Epithelial cell of proximal tubule (primary cell): ENCODE measurements around the gene COL9A3. TPM values are rescaled to one million over a fixed set of nuclear protein-coding genes. Genes with fewer than 3 reads are reported as not detected.

Experiments used
- DNase-seq: peaks from one replicate; pipeline ENCODE4 v3.0.0-alpha.2; 2011; ENCODE audit warnings: low read depth
- H3K4me3 ChIP-seq: 2 replicates; pipeline ENCODE4 v1.5.1; 2011; ENCODE audit warnings: low read depth, mild to moderate bottlenecking, low read length
- total RNA-seq: library from RNA; depleted of rRNA; stranded (reverse); fragments of >200 nt; gene quantifications from 2 replicates; pipeline ENCODE4 v1.2.3, GENCODE V29; 2015
- TF ChIP-seq, protein P1 (sequence below): conservative IDR thresholded peaks from 2 replicates; pipeline ENCODE4 v1.5.1; 2012; ENCODE audit warnings: low read depth, mild to moderate bottlenecking, low read length

COL9A3 gene
- total RNA-seq, 1 donor from 2014 or later, result 2.8 TPM

DNA sequence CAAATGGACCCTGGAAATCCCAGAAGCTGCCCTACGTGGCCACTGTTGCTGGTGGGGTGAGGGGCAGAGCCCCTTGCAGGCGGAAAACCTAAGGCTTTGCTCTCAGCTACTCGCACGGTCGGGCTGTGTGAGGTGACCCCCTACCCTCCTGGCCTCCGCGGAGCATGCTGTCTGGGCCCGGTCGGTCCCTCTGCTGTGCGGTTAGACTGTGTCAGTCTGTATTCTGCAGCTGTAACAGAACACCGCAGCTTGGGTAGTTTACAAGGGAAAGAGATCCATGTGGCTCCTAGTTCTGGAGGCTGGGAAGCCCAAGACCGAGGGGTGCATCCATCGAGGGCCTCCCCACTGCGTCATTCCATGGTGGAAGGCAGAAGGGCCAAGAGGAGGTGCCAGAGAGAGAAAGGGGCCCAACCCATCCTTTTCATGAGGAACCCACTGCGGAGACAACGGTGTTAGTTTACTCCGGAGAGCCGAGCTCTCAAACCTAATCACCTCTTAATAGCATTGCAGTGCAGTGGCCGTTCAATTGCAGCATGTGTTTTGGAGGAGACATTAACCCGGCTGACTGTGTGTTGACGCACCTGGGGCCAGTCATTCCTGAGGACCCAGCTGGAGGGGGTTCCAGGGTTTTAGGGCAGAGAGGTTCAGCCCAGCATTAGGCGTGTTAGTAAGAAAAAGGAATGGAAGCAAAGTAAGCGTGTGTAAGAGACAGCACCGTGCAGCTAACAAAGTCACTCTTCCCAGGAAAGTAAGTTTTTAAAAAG, 18.3 kb downstream of the COL9A3 start:
- TF ChIP-seq, protein P1, sequence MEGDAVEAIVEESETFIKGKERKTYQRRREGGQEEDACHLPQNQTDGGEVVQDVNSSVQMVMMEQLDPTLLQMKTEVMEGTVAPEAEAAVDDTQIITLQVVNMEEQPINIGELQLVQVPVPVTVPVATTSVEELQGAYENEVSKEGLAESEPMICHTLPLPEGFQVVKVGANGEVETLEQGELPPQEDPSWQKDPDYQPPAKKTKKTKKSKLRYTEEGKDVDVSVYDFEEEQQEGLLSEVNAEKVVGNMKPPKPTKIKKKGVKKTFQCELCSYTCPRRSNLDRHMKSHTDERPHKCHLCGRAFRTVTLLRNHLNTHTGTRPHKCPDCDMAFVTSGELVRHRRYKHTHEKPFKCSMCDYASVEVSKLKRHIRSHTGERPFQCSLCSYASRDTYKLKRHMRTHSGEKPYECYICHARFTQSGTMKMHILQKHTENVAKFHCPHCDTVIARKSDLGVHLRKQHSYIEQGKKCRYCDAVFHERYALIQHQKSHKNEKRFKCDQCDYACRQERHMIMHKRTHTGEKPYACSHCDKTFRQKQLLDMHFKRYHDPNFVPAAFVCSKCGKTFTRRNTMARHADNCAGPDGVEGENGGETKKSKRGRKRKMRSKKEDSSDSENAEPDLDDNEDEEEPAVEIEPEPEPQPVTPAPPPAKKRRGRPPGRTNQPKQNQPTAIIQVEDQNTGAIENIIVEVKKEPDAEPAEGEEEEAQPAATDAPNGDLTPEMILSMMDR, result no peak
- no peak overlapping the region for H3K4me3 ChIP-seq
- no peak for DNase-seq

DNA sequence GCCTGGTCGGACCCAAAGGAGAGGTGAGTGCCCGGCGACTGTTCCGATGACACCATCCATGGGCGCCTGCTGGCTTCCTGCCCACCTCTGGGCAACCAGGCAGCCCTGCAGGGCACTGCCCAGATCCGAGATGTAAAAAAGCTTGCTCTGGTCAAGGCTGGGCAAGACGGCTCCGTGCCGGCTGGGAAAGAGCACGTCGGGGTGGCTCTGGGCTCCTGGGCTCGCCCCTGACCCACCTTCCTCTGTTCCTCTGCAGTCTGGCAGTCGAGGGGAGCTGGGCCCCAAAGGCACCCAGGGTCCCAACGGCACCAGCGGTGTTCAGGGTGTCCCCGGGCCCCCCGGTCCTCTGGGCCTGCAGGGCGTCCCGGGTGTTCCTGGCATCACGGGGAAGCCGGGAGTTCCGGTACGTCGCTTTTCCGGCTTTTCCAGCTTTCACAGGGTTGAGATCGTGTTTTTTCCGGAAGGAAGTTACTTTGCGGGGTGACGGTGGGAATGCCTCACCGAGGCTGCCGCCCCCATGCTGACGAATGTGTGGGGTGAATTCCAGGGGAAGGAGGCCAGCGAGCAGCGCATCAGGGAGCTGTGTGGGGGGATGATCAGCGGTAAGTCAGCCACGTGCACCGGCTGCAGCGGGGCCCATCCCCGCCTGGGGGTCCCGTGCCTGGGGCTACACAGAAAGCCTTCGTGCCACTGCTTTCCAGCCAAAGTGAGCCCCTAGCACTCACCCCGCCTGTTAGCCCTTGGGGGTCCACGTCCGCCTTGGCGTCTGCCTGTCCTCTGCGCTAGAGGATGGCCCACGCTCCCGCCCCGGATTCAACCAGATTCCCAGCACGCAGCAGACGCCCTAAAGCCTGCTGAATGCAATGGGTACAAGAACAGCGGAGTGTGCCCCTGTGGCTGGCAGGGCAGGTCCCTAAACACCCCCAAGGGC, 19.3 kb downstream of the COL9A3 start:
- TF ChIP-seq, protein P1, result no peak
- DNase-seq, result no peak
- peak overlapping the region; percentile 11 for H3K4me3 ChIP-seq

DNA sequence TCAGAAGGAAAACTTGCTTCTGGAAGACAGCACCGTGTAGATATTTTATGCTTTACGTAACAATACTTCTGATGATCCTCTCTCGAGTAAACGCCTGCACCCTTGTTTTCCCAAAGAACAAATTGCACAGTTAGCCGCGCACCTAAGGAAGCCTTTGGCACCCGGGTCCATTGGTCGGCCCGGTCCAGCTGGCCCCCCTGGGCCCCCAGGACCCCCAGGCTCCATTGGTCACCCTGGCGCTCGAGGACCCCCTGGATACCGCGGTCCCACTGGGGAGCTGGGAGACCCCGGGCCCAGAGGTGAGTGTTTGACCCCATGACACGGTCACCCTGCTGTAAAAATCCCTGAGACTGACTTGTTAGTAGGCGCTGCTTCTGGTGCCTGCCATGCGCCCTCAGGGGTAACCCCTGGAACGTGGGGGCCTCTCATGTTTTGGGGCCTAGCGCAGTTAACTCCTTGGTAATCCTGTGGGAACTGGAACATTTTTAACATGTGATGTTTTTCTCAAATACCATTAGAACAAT, 20.2 kb downstream of the COL9A3 start:
- no peak for DNase-seq
- TF ChIP-seq, protein P1, result no peak
- no peak overlapping the region for H3K4me3 ChIP-seq

DNA sequence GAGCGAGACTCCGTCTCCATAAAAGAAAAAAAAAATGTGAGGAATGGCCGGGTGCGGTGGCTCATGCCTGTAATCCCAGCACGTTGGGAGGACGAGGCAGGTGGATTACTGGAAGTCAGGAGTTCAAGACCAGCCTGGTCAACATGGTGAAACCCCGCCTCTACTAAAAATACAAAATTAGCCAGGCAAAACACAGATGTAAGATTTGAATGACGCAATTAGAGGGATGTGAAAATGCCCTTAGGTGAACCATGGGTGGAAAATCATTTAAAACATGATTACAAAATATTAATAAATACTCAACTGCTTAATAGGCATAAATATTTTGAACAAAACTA, 20.9 kb downstream of the COL9A3 start:
- DNase-seq, result no peak
- H3K4me3 ChIP-seq, result no peak overlapping the region
- TF ChIP-seq, protein P1, result no peak

DNA sequence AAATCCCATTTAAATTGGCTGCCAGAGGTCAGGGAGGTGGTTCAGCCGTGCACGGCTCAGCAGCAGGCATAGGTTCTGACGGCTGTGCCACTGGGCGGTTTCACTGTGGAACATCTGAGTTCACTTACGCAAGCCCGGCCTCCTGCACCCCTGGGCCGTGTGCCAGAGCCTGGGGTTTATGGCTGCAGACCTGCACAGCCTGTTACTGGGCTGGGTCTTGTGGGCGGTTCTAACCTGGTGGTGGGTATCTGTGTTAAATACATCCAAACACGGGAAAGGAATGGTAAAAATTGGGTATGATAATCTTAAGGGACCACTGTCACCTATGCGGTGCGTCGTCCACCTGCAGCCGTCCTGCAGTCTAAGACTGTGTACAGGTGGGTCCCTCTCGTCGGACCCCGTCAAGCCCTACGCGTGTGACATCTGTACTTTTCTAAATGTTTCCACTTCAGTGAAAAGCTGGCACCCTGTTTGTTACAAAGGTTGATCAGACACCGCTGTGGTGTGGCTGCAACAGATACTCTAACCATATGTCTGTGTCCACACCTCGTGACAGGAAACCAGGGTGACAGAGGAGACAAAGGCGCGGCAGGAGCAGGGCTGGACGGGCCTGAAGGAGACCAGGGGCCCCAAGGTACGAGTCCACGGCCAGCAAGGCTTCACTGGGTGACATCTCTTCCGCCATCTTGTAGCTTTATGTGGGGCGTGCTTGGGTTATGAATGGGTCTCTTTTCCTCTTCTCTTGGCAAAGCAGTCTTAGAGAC, 21.5 kb downstream of the COL9A3 start:
- peak; percentile 16 for DNase-seq
- TF ChIP-seq, protein P1, result no peak
- H3K4me3 ChIP-seq, result no peak overlapping the region

DNA sequence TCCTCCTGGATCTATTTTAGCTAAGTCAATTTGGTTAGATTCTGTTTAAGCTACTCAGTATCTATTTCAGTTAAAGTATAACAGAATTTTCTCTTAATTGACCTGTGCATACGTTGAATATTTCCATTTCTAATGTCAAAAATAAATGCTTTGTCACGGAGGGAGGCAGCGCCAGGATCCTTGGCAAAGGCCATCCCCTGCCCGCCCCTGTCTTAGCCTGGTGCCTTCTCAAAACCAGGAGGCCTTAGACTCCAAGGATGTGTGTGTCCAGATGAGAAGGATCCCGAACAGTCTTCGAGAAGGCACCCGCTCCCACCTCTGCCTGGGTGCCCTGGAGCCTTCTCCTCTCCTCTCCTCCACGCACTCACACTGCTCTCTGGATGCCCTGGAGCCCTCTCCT, 22.4 kb downstream of the COL9A3 start:
- TF ChIP-seq, protein P1, result no peak
- no peak overlapping the region for H3K4me3 ChIP-seq
- no peak for DNase-seq
